Measurements from ENCODE around the gene PCNX2.

Gene PCNX2

GRCh38 chr1:233089251-233089650, 206.3 kb downstream of the PCNX2 start:
- TF ChIP-seq CTCF (IDR thresholded peaks at IDR 0.05; ENCODE audit: low read depth, low read length): no peak
- DNase-seq: no peak
- peaks cover 6% of the 10 kb centered on the region for H3K4me1 ChIP-seq
- no peaks in the 10 kb centered on the region for H3K9me3 ChIP-seq
- no peaks in the 10 kb centered on the region for H3K27me3 ChIP-seq
- H3K36me3 ChIP-seq: no peaks in the 10 kb centered on the region
- H3K4me3 ChIP-seq (ENCODE audit: low read depth, low read length): no peak overlapping the region

GRCh38 chr1:233088613-233089012, 206.9 kb downstream of the PCNX2 start:
- no peaks in the 10 kb centered on the region for H3K9me3 ChIP-seq
- no peak for TF ChIP-seq CTCF (IDR thresholded peaks at IDR 0.05; ENCODE audit: low read depth, low read length)
- no peaks in the 10 kb centered on the region for H3K27me3 ChIP-seq
- no peak overlapping the region for H3K4me3 ChIP-seq (ENCODE audit: low read depth, low read length)
- DNase-seq: no peak
- peaks cover 6% of the 10 kb centered on the region for H3K4me1 ChIP-seq
- H3K36me3 ChIP-seq: no peaks in the 10 kb centered on the region

GRCh38 chr1:233086961-233087881, 208.3 kb downstream of the PCNX2 start:
- Histone ChIP-seq H3K4me1 (peaks cover 3% of the 10 kb centered on the region), H3K9me3 (no peaks in the 10 kb centered on the region), H3K27me3 (no peaks in the 10 kb centered on the region), H3K4me3 (ENCODE audit: low read depth, low read length) (no peak overlapping the region), H3K36me3 (no peaks in the 10 kb centered on the region)
- no peak for TF ChIP-seq CTCF (IDR thresholded peaks at IDR 0.05; ENCODE audit: low read depth, low read length)
- no peak for DNase-seq

GRCh38 chr1:233085566-233085965, 210.0 kb downstream of the PCNX2 start:
- Histone ChIP-seq H3K27me3 (no peaks in the 10 kb centered on the region), H3K36me3 (no peaks in the 10 kb centered on the region), H3K4me3 (ENCODE audit: low read depth, low read length) (no peak overlapping the region), H3K9me3 (no peaks in the 10 kb centered on the region), H3K4me1 (peaks cover 12% of the 10 kb centered on the region)
- DNase-seq: no peak
- no peak for TF ChIP-seq CTCF (IDR thresholded peaks at IDR 0.05; ENCODE audit: low read depth, low read length)

DNA sequence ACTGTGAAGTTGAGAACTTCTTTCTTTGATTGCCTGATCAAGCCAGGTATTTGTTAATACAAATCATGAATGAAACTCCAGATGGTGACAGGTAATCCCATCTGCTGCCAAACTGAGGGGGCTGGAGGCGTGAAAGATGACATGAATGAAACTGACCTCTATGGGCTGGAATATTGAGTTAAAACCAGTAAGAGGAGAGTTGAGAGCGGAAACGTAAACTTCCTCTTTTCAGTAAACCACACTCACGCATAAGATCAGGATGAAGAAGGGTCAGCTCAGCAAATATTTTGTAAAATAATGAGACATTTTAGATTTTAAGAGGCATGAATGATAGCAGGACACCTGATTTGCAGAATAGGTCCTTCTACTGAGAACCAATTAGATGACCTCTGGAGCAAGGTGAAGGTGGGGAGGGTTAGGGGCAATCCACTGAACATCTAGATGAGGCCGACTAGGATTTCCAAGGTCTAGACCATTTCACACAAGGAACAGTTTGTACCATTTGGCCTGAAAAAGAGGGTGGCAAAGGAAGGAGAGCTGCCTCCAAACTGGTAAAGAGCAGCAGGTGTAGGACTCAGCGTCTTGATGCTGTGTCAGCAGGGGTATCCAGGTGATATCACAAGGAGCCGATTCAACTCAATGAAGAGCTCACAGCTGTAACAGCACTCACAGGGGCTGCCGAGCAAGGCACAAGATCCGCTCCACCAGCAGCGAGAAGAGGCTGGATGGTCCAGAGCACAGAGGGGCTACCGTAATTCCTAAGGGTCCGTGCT, 212.6 kb downstream of the PCNX2 start:
- H3K4me3 ChIP-seq (ENCODE audit: low read depth, low read length): no peak overlapping the region
- TF ChIP-seq CTCF (IDR thresholded peaks at IDR 0.05; ENCODE audit: low read depth, low read length): no peak
- H3K4me1 ChIP-seq: peaks cover 12% of the 10 kb centered on the region
- no peaks in the 10 kb centered on the region for H3K9me3 ChIP-seq
- H3K36me3 ChIP-seq: no peaks in the 10 kb centered on the region
- H3K27me3 ChIP-seq: no peaks in the 10 kb centered on the region
- DNase-seq: no peak
